GM21825 (cell line): ENCODE results near the gene SLX9.

Experiments used
- ATAC-seq: cut with Tn5 transposase; IDR thresholded peaks from one replicate; pipeline ENCODE4 v1.9.1; 2021; ENCODE audit warnings: mild to moderate bottlenecking, moderate library complexity; ENCODE audit not compliant: unreplicated experiment

SLX9 gene

GRCh38 chr21:44939532-44940115, at the start of gene SLX9:
Gene SLX9, plus strand, starts transcription at chr21:44940029. Its CDS starts 29 bp downstream, at chr21:44940058.
- peak; percentile 71 for ATAC-seq

GRCh38 chr21:44890338-44890931, 49.4 kb upstream of the SLX9 start:
- no peak for ATAC-seq

GRCh38 chr21:44890961-44891541, 48.8 kb upstream of the SLX9 start:
- no peak for ATAC-seq

GRCh38 chr21:44891631-44892031, 48.2 kb upstream of the SLX9 start:
- ATAC-seq, result no peak

GRCh38 chr21:44892095-44892494, 47.7 kb upstream of the SLX9 start:
- ATAC-seq, result no peak

- peak; percentile 50 for ATAC-seq
Observed at GRCh38 chr21:44892536-44893277, 47.1 kb upstream of the SLX9 start.

GRCh38 chr21:44893278-44893556, 46.6 kb upstream of the SLX9 start:
- no peak for ATAC-seq

GRCh38 chr21:44893948-44894656, 45.7 kb upstream of the SLX9 start:
- no peak for ATAC-seq

GRCh38 chr21:44894687-44895302, 45.0 kb upstream of the SLX9 start:
- ATAC-seq, result no peak

GRCh38 chr21:44895859-44896258, 44.0 kb upstream of the SLX9 start:
- ATAC-seq, result no peak

- ATAC-seq, result no peak
Observed at GRCh38 chr21:44896561-44897286, 43.1 kb upstream of the SLX9 start.

GRCh38 chr21:44897326-44898010, 42.4 kb upstream of the SLX9 start:
- no peak for ATAC-seq

GRCh38 chr21:44898011-44898488, 41.8 kb upstream of the SLX9 start:
- ATAC-seq, result no peak

- ATAC-seq, result no peak
Observed at GRCh38 chr21:44898851-44899767, 40.7 kb upstream of the SLX9 start.

- ATAC-seq, result no peak
Observed at GRCh38 chr21:44899768-44900558, 39.9 kb upstream of the SLX9 start.

- ATAC-seq, result no peak
Observed at GRCh38 chr21:44900559-44901251, 39.1 kb upstream of the SLX9 start.

GRCh38 chr21:44901391-44902074, 38.3 kb upstream of the SLX9 start:
- no peak for ATAC-seq
